Hepatocyte (in vitro differentiated cells): Measurements from ENCODE around the gene BMP6.

Experiments
- EZH2 ChIP-seq: fragments of 200-600 bp; sonication (generic); IDR thresholded peaks from 2 replicates; pipeline ENCODE4 v1.6.1; 2016; ENCODE audit warnings: antibody characterized with exemption, mild to moderate bottlenecking, borderline replicate concordance
- TF ChIP-seq, protein P1 (sequence below): fragments of 200-600 bp; sonication (generic); IDR thresholded peaks from 2 replicates; pipeline ENCODE4 v1.5.1; 2016; ENCODE audit warnings: antibody characterized with exemption, mild to moderate bottlenecking; ENCODE audit not compliant: poor library complexity

DNA sequence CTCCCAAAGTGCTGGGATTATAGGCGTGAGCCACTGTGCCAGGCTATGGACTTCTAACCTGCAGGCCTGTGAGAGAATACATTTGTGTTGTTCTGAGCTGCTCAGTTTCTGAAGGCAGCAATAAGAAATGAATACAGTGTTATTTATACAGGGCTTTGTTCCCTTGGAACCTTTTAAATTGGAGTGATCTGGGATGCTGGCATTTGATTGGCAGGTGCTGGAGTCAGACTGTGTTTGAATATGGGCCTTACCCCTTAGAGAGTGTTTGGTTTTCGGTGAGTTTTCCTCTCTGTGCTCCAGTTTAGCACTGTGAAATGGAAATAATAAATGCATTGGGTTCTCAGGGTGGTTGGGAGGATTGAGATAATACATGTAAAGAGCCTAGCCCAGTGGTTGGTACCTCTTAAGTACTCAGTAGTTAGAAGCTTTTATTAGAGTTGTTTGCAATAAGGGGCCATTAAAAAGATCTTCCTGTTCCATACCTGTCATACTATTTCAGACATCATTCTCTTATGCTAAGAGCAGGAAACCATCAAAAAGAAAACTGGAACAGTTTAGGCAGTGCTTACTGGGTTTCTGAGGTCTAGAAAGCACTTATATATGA is 22.1 kb downstream of the BMP6 start:
- TF ChIP-seq, protein P1, sequence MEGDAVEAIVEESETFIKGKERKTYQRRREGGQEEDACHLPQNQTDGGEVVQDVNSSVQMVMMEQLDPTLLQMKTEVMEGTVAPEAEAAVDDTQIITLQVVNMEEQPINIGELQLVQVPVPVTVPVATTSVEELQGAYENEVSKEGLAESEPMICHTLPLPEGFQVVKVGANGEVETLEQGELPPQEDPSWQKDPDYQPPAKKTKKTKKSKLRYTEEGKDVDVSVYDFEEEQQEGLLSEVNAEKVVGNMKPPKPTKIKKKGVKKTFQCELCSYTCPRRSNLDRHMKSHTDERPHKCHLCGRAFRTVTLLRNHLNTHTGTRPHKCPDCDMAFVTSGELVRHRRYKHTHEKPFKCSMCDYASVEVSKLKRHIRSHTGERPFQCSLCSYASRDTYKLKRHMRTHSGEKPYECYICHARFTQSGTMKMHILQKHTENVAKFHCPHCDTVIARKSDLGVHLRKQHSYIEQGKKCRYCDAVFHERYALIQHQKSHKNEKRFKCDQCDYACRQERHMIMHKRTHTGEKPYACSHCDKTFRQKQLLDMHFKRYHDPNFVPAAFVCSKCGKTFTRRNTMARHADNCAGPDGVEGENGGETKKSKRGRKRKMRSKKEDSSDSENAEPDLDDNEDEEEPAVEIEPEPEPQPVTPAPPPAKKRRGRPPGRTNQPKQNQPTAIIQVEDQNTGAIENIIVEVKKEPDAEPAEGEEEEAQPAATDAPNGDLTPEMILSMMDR, result no peak
- TF ChIP-seq EZH2, result no peak
